Astrocyte (in vitro differentiated cells and primary cell): Measurements from ENCODE around the gene DNAL1. TPM values are rescaled to one million over a fixed set of nuclear protein-coding genes. Genes with fewer than 3 reads are reported as not detected.

ENCODE experiments used
- DNase-seq: peaks from one replicate; pipeline ENCODE4 v3.0.0-alpha.2; 2010; ENCODE audit warnings: low read depth
- FAIRE-seq: peaks from 2 replicates; lab custom pipeline; 2011; peaks lifted over from hg19 to GRCh38; lab: Jason Lieb, UNC
- H2AFZ ChIP-seq: 2 replicates; pipeline ENCODE4 v1.6.0; 2012; ENCODE audit warnings: low read depth, low read length, inconsistent platforms
- H3K27ac ChIP-seq: 2 replicates; pipeline ENCODE4 v1.5.1; 2011; ENCODE audit warnings: low read depth, low read length, inconsistent platforms
- H3K27me3 ChIP-seq: 2 replicates; pipeline ENCODE4 v1.6.0; 2011; ENCODE audit warnings: low read length, inconsistent platforms; ENCODE audit not compliant: insufficient read depth
- H3K36me3 ChIP-seq: 2 replicates; pipeline ENCODE4 v1.5.1; 2011; ENCODE audit warnings: low read length, inconsistent platforms; ENCODE audit not compliant: insufficient read depth
- H3K4me1 ChIP-seq: 2 replicates; pipeline ENCODE4 v1.5.1; 2011; ENCODE audit warnings: low read length, inconsistent platforms; ENCODE audit not compliant: insufficient read depth
- H3K4me2 ChIP-seq: 2 replicates; pipeline ENCODE4 v1.6.0; 2012; ENCODE audit warnings: low read length, inconsistent platforms
- H3K4me3 ChIP-seq: 2 replicates; pipeline ENCODE4 v1.5.1; 2011; ENCODE audit warnings: low read depth, mild to moderate bottlenecking, low read length, inconsistent platforms; ENCODE audit not compliant: insufficient read depth
- H3K79me2 ChIP-seq: 2 replicates; pipeline ENCODE4 v1.6.0; 2012; ENCODE audit warnings: mild to moderate bottlenecking, low read length, inconsistent platforms; ENCODE audit not compliant: insufficient read depth
- H3K9ac ChIP-seq: 2 replicates; pipeline ENCODE4 v1.6.0; 2012; ENCODE audit warnings: mild to moderate bottlenecking, low read length, inconsistent platforms
- H3K9me3 ChIP-seq: 2 replicates; pipeline ENCODE4 v1.5.1; 2012; ENCODE audit warnings: low read depth, mild to moderate bottlenecking, low read length, inconsistent platforms; ENCODE audit not compliant: insufficient read depth
- H4K20me1 ChIP-seq: 2 replicates; pipeline ENCODE4 v1.6.0; 2012; ENCODE audit warnings: low read length, inconsistent platforms; ENCODE audit not compliant: insufficient read depth
- H3K27ac Mint-ChIP-seq: one replicate; pipeline ENCODE4 v1.8.0; 2021; ENCODE audit warnings: mild to moderate bottlenecking, mixed read lengths; ENCODE audit not compliant: unreplicated experiment
- H3K27me3 Mint-ChIP-seq: one replicate; pipeline ENCODE4 v1.8.0; 2021; ENCODE audit warnings: low read depth, mixed read lengths; ENCODE audit not compliant: unreplicated experiment
- H3K36me3 Mint-ChIP-seq: one replicate; pipeline ENCODE4 v1.8.0; 2021; ENCODE audit warnings: low read depth, mixed read lengths; ENCODE audit not compliant: unreplicated experiment
- H3K4me1 Mint-ChIP-seq: one replicate; pipeline ENCODE4 v1.8.0; 2021; ENCODE audit warnings: low read depth, mixed read lengths; ENCODE audit not compliant: unreplicated experiment
- H3K4me3 Mint-ChIP-seq: one replicate; pipeline ENCODE4 v1.8.0; 2021; ENCODE audit warnings: mild to moderate bottlenecking, moderate library complexity, mixed read lengths; ENCODE audit not compliant: unreplicated experiment
- H3K9me3 Mint-ChIP-seq: one replicate; pipeline ENCODE4 v1.8.0; 2021; ENCODE audit warnings: mild to moderate bottlenecking, mixed read lengths; ENCODE audit not compliant: unreplicated experiment
- CTCF ChIP-seq: IDR thresholded peaks from 2 replicates; pipeline ENCODE4 v1.5.1; 2011; ENCODE audit warnings: low read depth, mild to moderate bottlenecking, inconsistent platforms, low read length, moderate library complexity; ENCODE audit not compliant: insufficient read depth
- EZH2 ChIP-seq: IDR thresholded peaks from 2 replicates; pipeline ENCODE4 v1.6.1; 2012; ENCODE audit warnings: mild to moderate bottlenecking, low read length, inconsistent platforms; ENCODE audit not compliant: insufficient read depth
- total RNA-seq: library from RNA; stranded (reverse); gene quantifications from 2 replicates; pipeline ENCODE4 v1.2.1, GENCODE V29; 2021

DNAL1 gene
- total RNA-seq, 1 donor from 2014 or later, result 24.9 TPM

- Mint-ChIP-seq H3K4me1 (peaks cover 59% of the 10 kb centered on the region), H3K36me3 (peaks cover 2% of the 10 kb centered on the region), H3K4me3 (no peak overlapping the region), H3K27ac (no peak overlapping the region), H3K27me3 (no peaks in the 10 kb centered on the region), H3K9me3 (no peaks in the 10 kb centered on the region)
- no peak overlapping the region for H3K4me3 ChIP-seq
- FAIRE-seq (no peak), DNase-seq (no peak)
- H3K4me2 ChIP-seq, result no peak overlapping the region
- no peak overlapping the region for H3K9ac ChIP-seq
- H3K36me3 ChIP-seq, result no peaks in the 10 kb centered on the region
- H3K9me3 ChIP-seq, result no peaks in the 10 kb centered on the region
- H3K4me1 ChIP-seq, result peaks cover 50% of the 10 kb centered on the region
- no peak overlapping the region for H2AFZ ChIP-seq
- peaks cover 99% of the 10 kb centered on the region for H4K20me1 ChIP-seq
- no peak overlapping the region for H3K27ac ChIP-seq
- no peaks in the 10 kb centered on the region for H3K27me3 ChIP-seq
- peaks cover 99% of the 10 kb centered on the region for H3K79me2 ChIP-seq
- TF ChIP-seq CTCF (no peak), EZH2 (no peak)
These were observed 106.4 kb downstream of the DNAL1 start for GRCh38 chr14:73751157-73751691.

GRCh38 chr14:73752297-73752992 lies 107.7 kb downstream of the DNAL1 start:
- H3K4me1 ChIP-seq, result peaks cover 50% of the 10 kb centered on the region
- H4K20me1 ChIP-seq, result peaks cover 99% of the 10 kb centered on the region
- Mint-ChIP-seq H3K9me3 (no peaks in the 10 kb centered on the region), H3K4me3 (no peak overlapping the region), H3K27me3 (no peaks in the 10 kb centered on the region), H3K4me1 (peaks cover 59% of the 10 kb centered on the region), H3K27ac (peak overlapping the region; percentile 88), H3K36me3 (peaks cover 2% of the 10 kb centered on the region)
- H3K79me2 ChIP-seq, result peaks cover 99% of the 10 kb centered on the region
- H3K4me3 ChIP-seq, result no peak overlapping the region
- H3K4me2 ChIP-seq, result peak overlapping the region; percentile 92
- H3K36me3 ChIP-seq, result no peaks in the 10 kb centered on the region
- FAIRE-seq (no peak), DNase-seq (peak; percentile 70)
- no peaks in the 10 kb centered on the region for H3K27me3 ChIP-seq
- no peak for TF ChIP-seq EZH2
- TF ChIP-seq CTCF, result peak; percentile 12
- H3K9me3 ChIP-seq, result no peaks in the 10 kb centered on the region
- peak overlapping the region; percentile 57 for H3K9ac ChIP-seq
- H2AFZ ChIP-seq, result no peak overlapping the region
- H3K27ac ChIP-seq, result peak overlapping the region; percentile 22

Other genes starting within 250 kb of the DNAL1 start
- gene NUMB, start 186.4 kb upstream of the DNAL1 start, total RNA-seq, result 89.2 and 93.9 TPM in 2 replicates
- 11.3 and 12.5 TPM in 2 replicates for gene RIOX1, start 154.1 kb upstream of the DNAL1 start, total RNA-seq
- 2.1 and 2.5 TPM in 2 replicates for gene ACOT1, start 107.8 kb upstream of the DNAL1 start, total RNA-seq
- gene HEATR4, start 86.0 kb upstream of the DNAL1 start, total RNA-seq, result not detected in 2 replicates
- gene ACOT2, start 75.8 kb upstream of the DNAL1 start, total RNA-seq, result 15.7 and 17.8 TPM in 2 replicates
- 0.14 TPM in 1 of 2 replicates, not detected in the other for gene ACOT4, start 53.1 kb upstream of the DNAL1 start, total RNA-seq
- not detected in 2 replicates for gene ACOT6, start 32.5 kb upstream of the DNAL1 start, total RNA-seq
- 67.4 and 74.3 TPM in 2 replicates for gene PNMA1, start 69.4 kb downstream of the DNAL1 start, total RNA-seq
- gene PTGR2, start 206.8 kb downstream of the DNAL1 start, total RNA-seq, result 5.8 and 7.0 TPM in 2 replicates
- gene ZNF410, start 241.9 kb downstream of the DNAL1 start, total RNA-seq, result 38.7 and 42.9 TPM in 2 replicates